Bronchial epithelial cell (primary cell): ENCODE results near the gene STIM2. TPM values are rescaled to one million over a fixed set of nuclear protein-coding genes. Genes with fewer than 3 reads are reported as not detected.

ENCODE experiments used
- DNase-seq: peaks from one replicate; pipeline ENCODE4 v3.0.0-alpha.2; 2010; ENCODE audit warnings: low read depth
- FAIRE-seq: peaks from 2 replicates; lab custom pipeline; 2011; peaks lifted over from hg19 to GRCh38; lab: Jason Lieb, UNC
- H3K27me3 ChIP-seq: 2 replicates; pipeline ENCODE4 v1.5.1; 2011; ENCODE audit warnings: low read length; ENCODE audit not compliant: control insufficient read depth, insufficient read depth
- H3K36me3 ChIP-seq: 2 replicates; pipeline ENCODE4 v1.5.1; 2011; ENCODE audit warnings: low read length; ENCODE audit not compliant: control insufficient read depth, insufficient read depth
- H3K4me3 ChIP-seq: 2 replicates; pipeline ENCODE4 v1.5.1; 2011; ENCODE audit warnings: mild to moderate bottlenecking, low read depth, low read length, control low read depth
- total RNA-seq: library from RNA; depleted of rRNA; stranded (reverse); fragments of >200 nt; gene quantifications from 2 replicates; pipeline ENCODE4 v1.2.1, GENCODE V29; 2014
- TF ChIP-seq, protein P1 (sequence below): IDR thresholded peaks from 2 replicates; pipeline ENCODE4 v1.5.1; 2011; ENCODE audit warnings: mild to moderate bottlenecking, moderate library complexity, low read length, control low read depth, inconsistent platforms; ENCODE audit not compliant: insufficient read depth, severe bottlenecking

STIM2 gene
- total RNA-seq, 1 donor from 2014 or later: 7.6 TPM

- DNase-seq (no peak), FAIRE-seq (peak; percentile 81)
Measured at GRCh38 chr4:27049239-27049829, 188.7 kb downstream of the STIM2 start.

DNA sequence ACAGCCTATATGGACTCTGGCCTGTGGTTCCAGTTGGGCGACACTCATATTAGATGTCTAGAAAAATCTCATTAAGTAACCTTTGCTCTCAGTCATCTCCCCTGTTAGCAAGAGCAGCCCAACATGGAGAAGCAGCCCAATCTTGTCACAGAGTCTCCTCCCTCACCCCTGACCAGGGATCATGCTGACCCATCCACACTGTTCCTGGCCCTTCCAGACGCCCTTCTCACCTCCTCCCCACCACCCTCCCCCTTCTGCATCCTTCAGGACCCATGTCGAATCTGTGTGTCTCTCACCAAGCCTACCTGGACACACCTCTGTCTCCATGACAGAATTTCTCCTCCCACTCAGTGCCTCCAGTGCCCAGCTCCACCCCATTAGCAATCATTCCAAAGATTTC, 190.1 kb downstream of the STIM2 start:
- H3K27me3 ChIP-seq: peaks cover 7% of the 10 kb centered on the region
- TF ChIP-seq, protein P1, sequence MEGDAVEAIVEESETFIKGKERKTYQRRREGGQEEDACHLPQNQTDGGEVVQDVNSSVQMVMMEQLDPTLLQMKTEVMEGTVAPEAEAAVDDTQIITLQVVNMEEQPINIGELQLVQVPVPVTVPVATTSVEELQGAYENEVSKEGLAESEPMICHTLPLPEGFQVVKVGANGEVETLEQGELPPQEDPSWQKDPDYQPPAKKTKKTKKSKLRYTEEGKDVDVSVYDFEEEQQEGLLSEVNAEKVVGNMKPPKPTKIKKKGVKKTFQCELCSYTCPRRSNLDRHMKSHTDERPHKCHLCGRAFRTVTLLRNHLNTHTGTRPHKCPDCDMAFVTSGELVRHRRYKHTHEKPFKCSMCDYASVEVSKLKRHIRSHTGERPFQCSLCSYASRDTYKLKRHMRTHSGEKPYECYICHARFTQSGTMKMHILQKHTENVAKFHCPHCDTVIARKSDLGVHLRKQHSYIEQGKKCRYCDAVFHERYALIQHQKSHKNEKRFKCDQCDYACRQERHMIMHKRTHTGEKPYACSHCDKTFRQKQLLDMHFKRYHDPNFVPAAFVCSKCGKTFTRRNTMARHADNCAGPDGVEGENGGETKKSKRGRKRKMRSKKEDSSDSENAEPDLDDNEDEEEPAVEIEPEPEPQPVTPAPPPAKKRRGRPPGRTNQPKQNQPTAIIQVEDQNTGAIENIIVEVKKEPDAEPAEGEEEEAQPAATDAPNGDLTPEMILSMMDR: no peak
- no peak for FAIRE-seq
- no peaks in the 10 kb centered on the region for H3K36me3 ChIP-seq
- no peak overlapping the region for H3K4me3 ChIP-seq
- no peak for DNase-seq

More at GRCh38 chr4:27049239-27049829, 188.7 kb downstream of the STIM2 start:
- Histone ChIP-seq H3K27me3 (peaks cover 7% of the 10 kb centered on the region), H3K36me3 (no peaks in the 10 kb centered on the region), H3K4me3 (no peak overlapping the region)
- TF ChIP-seq, protein P1: no peak

- no peaks in the 10 kb centered on the region for H3K36me3 ChIP-seq
- FAIRE-seq: peak; percentile 64
- H3K27me3 ChIP-seq: peaks cover 2% of the 10 kb centered on the region
- H3K4me3 ChIP-seq: no peak overlapping the region
- no peak for DNase-seq
- TF ChIP-seq, protein P1: no peak
Measured at GRCh38 chr4:27055221-27055760, 194.7 kb downstream of the STIM2 start.

DNA sequence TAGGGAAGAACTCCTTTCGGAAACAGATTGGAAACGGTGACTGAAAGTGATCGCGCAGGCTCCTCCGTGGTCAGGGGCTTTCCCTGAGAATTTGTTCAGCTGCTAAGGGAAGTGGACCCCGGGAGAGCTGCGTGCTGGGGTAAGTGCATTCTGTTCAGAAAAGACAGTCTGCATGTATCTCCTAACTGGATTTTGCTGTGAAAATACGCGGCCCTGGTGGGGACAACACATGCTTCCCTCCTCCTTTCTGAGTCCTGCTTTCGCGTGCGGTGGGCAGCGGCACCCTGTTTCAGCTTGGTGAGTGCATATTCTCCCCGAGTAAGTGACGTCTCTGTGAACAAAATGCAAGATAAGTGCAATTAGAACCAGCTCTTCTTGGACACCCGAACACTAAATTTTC, 195.6 kb downstream of the STIM2 start:
- H3K36me3 ChIP-seq: no peaks in the 10 kb centered on the region
- peaks cover 2% of the 10 kb centered on the region for H3K27me3 ChIP-seq
- no peak for DNase-seq
- TF ChIP-seq, protein P1: no peak
- no peak for FAIRE-seq
- no peak overlapping the region for H3K4me3 ChIP-seq

GRCh38 chr4:27057053-27057452, 196.4 kb downstream of the STIM2 start:
- Histone ChIP-seq H3K36me3 (no peaks in the 10 kb centered on the region), H3K4me3 (no peak overlapping the region), H3K27me3 (peaks cover 2% of the 10 kb centered on the region)
- FAIRE-seq: no peak
- no peak for DNase-seq
- TF ChIP-seq, protein P1: no peak

DNA sequence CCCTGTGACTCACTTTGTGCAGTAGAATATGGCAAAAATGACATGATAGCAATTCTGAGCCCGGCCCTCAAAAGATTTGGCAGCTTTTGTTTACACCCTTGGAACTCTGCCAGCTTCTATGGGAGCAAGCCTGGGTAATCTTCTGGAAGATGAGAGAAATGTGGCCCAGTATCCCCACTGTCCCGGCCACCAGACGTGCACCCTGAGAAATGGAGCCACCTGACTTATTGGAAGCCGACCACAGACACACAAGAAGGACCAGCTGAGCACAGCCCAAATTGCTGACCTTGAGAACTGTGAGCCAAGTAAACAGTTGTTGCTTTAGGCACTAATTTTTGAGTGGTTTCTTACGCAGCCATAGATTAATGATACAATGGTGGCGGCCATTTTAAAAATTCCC, 197.0 kb downstream of the STIM2 start:
- peaks cover 2% of the 10 kb centered on the region for H3K27me3 ChIP-seq
- no peak overlapping the region for H3K4me3 ChIP-seq
- no peak for DNase-seq
- H3K36me3 ChIP-seq: no peaks in the 10 kb centered on the region
- TF ChIP-seq, protein P1: no peak
- no peak for FAIRE-seq
